Skeletal muscle tissue (tissue), 4 donors: ENCODE results near the gene MARK4. TPM values are rescaled to one million over a fixed set of nuclear protein-coding genes. Genes with fewer than 3 reads are reported as not detected.

Source experiments
- H3K27ac ChIP-seq: one replicate; pipeline ENCODE4 v1.7.0; 2013; ENCODE audit warnings: mild to moderate bottlenecking, low read depth, low read length, inconsistent platforms
- H3K27me3 ChIP-seq, 3 donors: one replicate each; pipeline ENCODE4 v1.7.0; 2013; ENCODE audit warnings: low read length in 3 of 3; ENCODE audit not compliant: control insufficient read depth in 3 of 3, insufficient read depth in 3 of 3
- H3K36me3 ChIP-seq, 3 donors: one replicate each; pipeline ENCODE4 v1.7.0; 2013; ENCODE audit warnings: low read length in 3 of 3; ENCODE audit not compliant: control insufficient read depth in 3 of 3, insufficient read depth in 3 of 3
- H3K4me1 ChIP-seq, 3 donors: one replicate each; pipeline ENCODE4 v1.7.0; 2013; ENCODE audit warnings: low read length in 3 of 3, mild to moderate bottlenecking in 3 of 3; ENCODE audit not compliant: control insufficient read depth in 3 of 3, insufficient read depth in 3 of 3
- H3K4me3 ChIP-seq, 3 donors: one replicate each; pipeline ENCODE4 v1.7.0; 2013; ENCODE audit warnings: low read length in 3 of 3
- H3K9ac ChIP-seq, 3 donors: one replicate each; pipeline ENCODE4 v1.7.0; 2013; ENCODE audit warnings: low read length in 3 of 3, mild to moderate bottlenecking in 3 of 3, moderate library complexity in 2 of 3, low read depth in 1 of 3
- H3K9me3 ChIP-seq, 3 donors: one replicate each; pipeline ENCODE4 v1.7.0; 2013; ENCODE audit warnings: low read length in 3 of 3; ENCODE audit not compliant: control insufficient read depth in 3 of 3
- total RNA-seq: library from RNA; depleted of rRNA; stranded (reverse); fragments of >200 nt; gene quantifications from one replicate; pipeline ENCODE4 v1.2.3, GENCODE V29; 2014
- donor health status: Osteomylitis.

The MARK4 gene
- 15.7 TPM for total RNA-seq

DNA sequence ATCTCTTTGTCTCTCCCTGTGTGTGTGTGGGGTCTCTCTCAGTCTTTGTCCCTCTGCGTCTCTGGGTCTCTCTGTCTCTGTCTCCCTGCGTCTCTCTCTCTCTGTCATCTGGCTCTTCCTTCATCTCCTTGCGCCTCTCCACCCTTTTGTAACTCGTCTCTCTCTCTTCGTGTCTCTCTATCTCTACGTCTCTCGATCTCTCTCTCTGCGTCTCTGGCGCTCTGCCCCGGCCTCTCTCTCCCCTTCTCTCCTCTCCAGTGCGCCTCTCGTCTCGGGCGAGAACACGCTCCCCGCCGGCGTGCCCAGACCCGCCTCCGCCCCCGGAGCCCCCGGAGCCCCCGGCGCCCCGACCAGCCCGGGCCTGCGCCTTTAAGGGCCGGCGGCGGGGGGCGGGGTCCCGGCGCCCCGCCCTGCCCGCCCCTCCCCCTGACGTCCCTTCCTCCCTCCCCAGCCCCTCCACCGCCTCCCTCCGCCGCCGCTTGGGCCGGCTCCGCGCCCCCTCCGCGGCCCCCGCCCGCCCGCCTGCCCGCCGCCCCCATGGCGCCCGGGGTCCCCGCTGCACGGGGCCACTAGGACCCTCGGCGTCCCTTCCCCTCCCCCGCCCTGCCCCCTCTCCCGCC lies at the start of gene MARK4:
Gene MARK4 (plus strand): TSS at position 440 of the 620 bp plus-strand sequence. CDS start 318 bp downstream, outside the sequence.
- no peaks in the 10 kb centered on the region for H3K27me3 ChIP-seq
- H3K4me1 ChIP-seq = peaks cover 29 to 36% (median 31%) of the 10 kb centered on the region in 3 donors
- H3K36me3 ChIP-seq = peaks cover 0 to 2% (median 0%) of the 10 kb centered on the region in 3 donors
- no peaks in the 10 kb centered on the region for H3K9me3 ChIP-seq
- peak within 1 kb of the TSS; percentile 78 to 93 (median 81) for H3K4me3 ChIP-seq
- H3K9ac ChIP-seq = peak within 1 kb of the TSS; percentile 87 to 88 (median 88)
- peak within 1 kb of the TSS; percentile 51 for H3K27ac ChIP-seq

DNA sequence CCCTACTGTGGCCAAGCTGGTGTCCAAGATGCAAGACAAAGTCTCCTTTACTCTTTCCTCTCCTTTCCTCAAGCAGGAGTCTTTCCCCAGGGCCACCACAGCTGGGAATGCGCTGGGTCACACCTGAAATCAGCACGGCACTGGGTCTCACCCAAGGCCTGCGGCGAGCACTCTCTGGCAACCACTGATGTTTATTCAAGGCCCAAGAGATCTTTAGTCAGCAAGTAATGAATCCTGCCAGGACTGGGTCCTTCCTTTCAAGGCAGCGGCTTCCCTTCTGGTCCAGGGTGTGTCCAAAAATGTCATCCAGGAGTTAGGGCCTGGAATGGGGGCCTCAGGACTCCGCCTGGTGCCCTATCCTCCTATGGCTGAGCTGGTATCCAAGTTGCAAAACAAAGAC lies 48.4 kb upstream of the MARK4 start:
- Histone ChIP-seq H3K9ac (no peak overlapping the region), H3K4me3 (no peak overlapping the region), H3K27ac (no peak overlapping the region), H3K9me3 (no peaks in the 10 kb centered on the region), H3K36me3 (no peaks in the 10 kb centered on the region), H3K4me1 (no peaks in the 10 kb centered on the region), H3K27me3 (no peaks in the 10 kb centered on the region)

DNA sequence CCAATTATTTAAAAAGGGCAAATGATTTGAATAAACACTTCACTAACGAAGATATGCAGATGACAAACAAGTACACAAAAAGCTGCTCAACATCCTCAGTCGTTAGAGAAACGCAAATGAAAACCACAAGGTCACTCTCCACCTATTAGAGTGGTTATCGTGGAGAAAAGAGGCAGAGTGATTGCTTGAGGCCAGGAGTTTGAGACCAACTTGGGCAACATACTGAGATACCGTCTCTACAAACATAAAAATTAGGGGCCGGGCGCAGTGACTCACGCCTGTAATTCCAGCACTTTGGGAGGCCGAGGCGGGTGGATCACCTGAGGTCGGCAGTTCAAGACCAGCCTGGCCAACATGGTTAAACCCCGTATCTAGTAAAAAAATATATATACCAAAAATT lies 45.3 kb upstream of the MARK4 start:
- no peak overlapping the region for H3K9ac ChIP-seq
- no peaks in the 10 kb centered on the region for H3K36me3 ChIP-seq
- no peaks in the 10 kb centered on the region for H3K4me1 ChIP-seq
- H3K4me3 ChIP-seq = no peak overlapping the region
- H3K27me3 ChIP-seq = no peaks in the 10 kb centered on the region
- H3K9me3 ChIP-seq = no peaks in the 10 kb centered on the region
- no peak overlapping the region for H3K27ac ChIP-seq

DNA sequence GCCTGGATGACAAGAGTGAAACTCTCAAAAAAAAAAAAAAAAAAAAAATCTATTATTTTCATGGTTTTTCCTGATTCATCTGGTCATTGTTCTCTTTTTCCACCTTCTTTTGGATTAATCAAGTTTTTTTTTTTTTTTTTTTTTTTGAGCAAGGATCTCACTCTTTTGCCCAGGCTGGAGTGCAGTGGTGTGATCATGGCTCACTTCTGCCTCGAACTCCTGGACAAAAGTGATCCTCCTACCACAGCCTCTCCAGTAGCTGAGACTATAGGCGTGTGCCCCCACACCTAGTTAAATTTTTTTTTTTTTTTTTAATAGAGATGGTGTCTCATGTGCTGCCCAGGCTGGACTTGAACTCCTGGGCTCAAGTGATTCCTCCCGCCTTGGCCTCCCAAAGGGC lies 44.7 kb upstream of the MARK4 start:
- Histone ChIP-seq H3K4me1 (no peaks in the 10 kb centered on the region), H3K9me3 (no peaks in the 10 kb centered on the region), H3K36me3 (no peaks in the 10 kb centered on the region), H3K9ac (no peak overlapping the region), H3K27ac (no peak overlapping the region), H3K27me3 (no peaks in the 10 kb centered on the region), H3K4me3 (no peak overlapping the region)

DNA sequence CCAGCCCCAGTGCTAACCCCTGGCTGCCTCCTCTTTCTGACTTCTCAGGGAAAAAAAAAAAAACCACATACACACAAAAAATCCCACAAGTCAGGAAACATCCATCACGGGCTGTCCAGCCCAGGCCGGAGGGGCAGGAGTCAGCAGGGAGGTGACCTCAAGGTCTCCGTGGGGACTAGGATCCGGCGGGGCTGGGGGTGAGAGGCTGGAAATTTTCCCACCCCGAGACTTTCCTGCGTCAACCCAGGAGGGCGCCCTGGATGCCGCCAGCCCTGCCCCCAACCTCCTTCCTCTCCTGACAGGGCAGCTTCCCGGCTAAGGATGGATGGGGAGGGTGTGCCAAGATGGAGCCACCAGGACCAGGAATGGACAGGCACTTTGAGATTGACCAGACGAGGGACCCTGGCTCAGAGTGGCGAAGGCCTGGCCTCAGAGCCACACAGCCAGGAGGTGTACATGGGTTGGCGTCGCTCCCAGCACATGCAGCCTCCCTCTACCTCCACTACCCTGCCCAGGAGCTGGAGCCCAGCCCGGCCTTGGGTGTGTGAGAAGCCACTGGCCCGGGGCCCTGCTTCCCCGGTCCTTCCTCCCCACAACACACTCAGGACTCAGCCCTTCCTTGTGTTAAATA lies 39.2 kb upstream of the MARK4 start:
- Histone ChIP-seq H3K4me1 (peaks cover 0 to 10% (median 4%) of the 10 kb centered on the region in 3 donors), H3K36me3 (no peaks in the 10 kb centered on the region), H3K27me3 (peaks cover 12 to 26% (median 16%) of the 10 kb centered on the region in 3 donors), H3K27ac (peak overlapping the region; percentile 54), H3K9ac (no peak overlapping the region), H3K9me3 (no peaks in the 10 kb centered on the region), H3K4me3 (no peak overlapping the region)

DNA sequence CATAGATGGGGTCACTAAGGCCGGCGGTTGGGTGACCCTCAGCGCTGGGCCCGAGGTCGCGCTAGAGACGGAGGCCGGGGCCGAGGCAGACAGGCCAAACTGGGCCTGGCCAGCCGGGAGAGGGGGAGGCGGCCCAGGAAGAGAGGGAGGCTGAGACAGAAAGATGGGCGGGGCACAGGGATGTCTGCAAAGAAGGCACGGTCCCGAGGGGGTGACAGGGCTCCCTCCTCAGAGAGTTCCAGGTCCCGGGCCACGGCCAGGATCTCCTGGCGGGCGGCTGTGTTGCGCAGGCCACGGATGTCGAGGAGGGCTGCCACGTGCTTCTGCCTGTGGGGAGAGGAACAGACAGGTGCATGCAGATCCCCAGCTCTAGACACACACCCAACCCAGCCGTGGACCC lies 38.0 kb upstream of the MARK4 start:
- Histone ChIP-seq H3K9ac (no peak overlapping the region), H3K36me3 (no peaks in the 10 kb centered on the region), H3K27me3 (peaks cover 23 to 37% (median 26%) of the 10 kb centered on the region in 3 donors), H3K27ac (peak overlapping the region; percentile 54), H3K9me3 (no peaks in the 10 kb centered on the region), H3K4me3 (no peak overlapping the region), H3K4me1 (peaks cover 4 to 10% (median 6%) of the 10 kb centered on the region in 3 donors)

DNA sequence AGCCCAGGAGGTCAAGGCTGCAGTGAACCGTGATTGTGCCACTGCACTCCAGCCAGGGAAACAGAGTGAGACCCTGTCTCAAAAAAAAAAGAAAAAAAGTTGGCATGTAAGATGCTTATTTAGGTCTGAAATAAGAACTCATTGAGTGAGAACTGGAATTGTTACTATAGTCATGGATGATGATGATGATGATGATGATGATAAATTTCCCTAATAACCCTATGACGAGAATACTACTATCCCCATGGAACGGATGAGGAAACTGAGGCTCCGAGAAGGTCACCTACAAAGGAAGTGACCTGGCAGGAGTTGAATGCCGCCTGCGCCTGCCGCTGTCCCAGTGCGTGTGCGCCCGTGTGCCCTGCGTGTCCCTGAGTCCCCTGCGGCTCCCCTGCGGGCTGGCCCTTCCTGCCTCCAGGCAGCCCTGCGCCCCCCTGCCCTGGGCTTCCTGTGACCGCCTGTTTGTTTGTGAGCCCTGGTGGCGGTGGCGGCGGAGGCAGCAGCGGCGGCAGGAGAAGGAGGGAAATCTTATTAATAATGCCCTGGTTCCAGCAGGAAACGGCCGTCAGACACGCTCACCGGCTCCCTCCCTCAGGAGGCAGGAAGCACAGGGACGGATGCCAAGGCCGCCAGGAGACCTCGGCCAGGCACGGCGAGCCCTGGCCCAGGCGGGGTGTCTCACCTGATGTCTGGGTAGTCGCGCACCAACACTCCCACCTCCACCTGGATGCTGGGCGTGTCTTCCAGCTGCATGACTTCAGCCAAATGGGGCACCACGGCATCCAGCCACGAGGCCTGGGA lies 35.5 kb upstream of the MARK4 start:
- Histone ChIP-seq H3K27me3 (peaks cover 34 to 47% (median 35%) of the 10 kb centered on the region in 3 donors), H3K4me1 (peaks cover 4 to 10% (median 6%) of the 10 kb centered on the region in 3 donors), H3K9me3 (no peaks in the 10 kb centered on the region), H3K9ac (no peak overlapping the region), H3K27ac (no peak overlapping the region), H3K36me3 (no peaks in the 10 kb centered on the region), H3K4me3 (no peak overlapping the region)

DNA sequence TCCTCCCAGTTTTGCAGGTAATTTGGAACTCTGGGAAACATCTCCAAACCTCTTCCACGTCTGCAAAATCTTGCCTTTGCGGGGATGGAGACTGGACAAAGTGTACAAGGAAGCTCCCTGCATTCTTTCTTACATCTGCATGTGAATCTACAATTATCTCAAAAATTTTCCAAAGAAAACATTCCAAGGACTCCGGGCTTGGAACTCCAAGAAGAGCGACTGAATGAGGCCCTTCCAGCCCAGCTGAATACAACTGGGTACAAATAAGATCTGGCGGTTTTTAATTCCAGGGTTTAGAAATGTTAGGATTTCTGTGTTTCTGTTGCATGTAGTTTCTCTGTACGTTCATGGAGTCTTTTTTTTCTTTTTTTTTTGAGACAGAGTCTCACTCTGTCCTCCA lies 34.4 kb upstream of the MARK4 start:
- H3K27ac ChIP-seq = no peak overlapping the region
- peaks cover 4 to 9% (median 6%) of the 10 kb centered on the region in 3 donors for H3K4me1 ChIP-seq
- H3K4me3 ChIP-seq = no peak overlapping the region
- no peaks in the 10 kb centered on the region for H3K36me3 ChIP-seq
- H3K9ac ChIP-seq = no peak overlapping the region
- peaks cover 34 to 48% (median 38%) of the 10 kb centered on the region in 3 donors for H3K27me3 ChIP-seq
- H3K9me3 ChIP-seq = no peaks in the 10 kb centered on the region

DNA sequence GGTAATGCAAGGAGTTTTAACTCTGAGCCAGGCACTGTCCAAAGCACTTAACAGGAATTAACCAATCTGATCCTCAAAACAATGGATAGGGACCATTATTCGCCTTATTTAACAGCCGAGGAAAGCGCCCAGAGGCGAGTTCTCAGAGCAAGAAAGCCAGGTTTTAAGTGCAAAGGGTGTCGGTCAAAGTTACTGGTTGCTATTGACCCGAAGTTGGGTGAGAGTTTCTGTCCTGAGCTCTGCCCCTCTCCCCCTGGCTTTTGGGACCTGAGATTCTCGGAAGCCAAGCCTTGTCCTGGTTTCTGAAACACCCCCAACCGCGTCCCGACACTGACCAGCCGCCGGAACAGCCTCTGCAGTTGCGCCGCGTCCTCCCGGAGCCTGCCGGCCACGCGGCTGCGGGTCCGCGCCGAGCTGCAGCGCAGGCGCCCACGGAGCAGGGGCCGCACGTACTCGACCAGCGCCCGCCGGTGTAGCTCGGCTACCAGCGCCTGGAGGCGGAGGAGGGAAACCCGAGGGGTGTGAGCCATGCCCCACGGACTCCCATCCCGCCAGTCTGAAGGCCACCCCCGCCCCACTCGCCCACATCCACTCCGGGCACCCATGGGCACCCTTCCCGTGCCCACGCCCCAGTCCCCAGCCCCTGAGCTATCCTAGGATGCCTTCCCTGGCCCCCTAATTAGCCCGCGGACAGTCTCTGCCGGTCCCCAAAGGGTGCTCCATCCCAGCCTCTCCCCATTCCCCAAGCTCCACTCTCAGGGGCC lies 33.7 kb upstream of the MARK4 start:
- Histone ChIP-seq H3K9me3 (no peaks in the 10 kb centered on the region), H3K4me1 (peaks cover 4 to 6% (median 6%) of the 10 kb centered on the region in 3 donors), H3K27me3 (peaks cover 34 to 42% (median 36%) of the 10 kb centered on the region in 3 donors), H3K36me3 (no peaks in the 10 kb centered on the region), H3K9ac (no peak overlapping the region), H3K27ac (no peak overlapping the region), H3K4me3 (no peak overlapping the region)
